Endothelial cell of umbilical vein (primary cell): ENCODE results near the gene USP43.

ENCODE experiments used
- EZH2 ChIP-seq: IDR thresholded peaks from 2 replicates; pipeline ENCODE4 v1.6.1; 2012; ENCODE audit warnings: borderline replicate concordance, low read depth, mild to moderate bottlenecking, moderate library complexity, low read length, inconsistent platforms; ENCODE audit not compliant: severe bottlenecking
- FOS ChIP-seq: IDR thresholded peaks from 2 replicates; pipeline ENCODE4 v1.6.1; 2011; ENCODE audit warnings: mild to moderate bottlenecking, low read length, moderate library complexity, borderline replicate concordance; ENCODE audit not compliant: insufficient read depth
- GATA2 ChIP-seq: IDR thresholded peaks from 2 replicates; pipeline ENCODE4 v1.7.0; 2011; ENCODE audit warnings: low read depth, mild to moderate bottlenecking, moderate library complexity, mixed read lengths, low read length; ENCODE audit not compliant: insufficient read length, insufficient read depth
- MYC ChIP-seq: IDR thresholded peaks from one replicate; pipeline ENCODE4 v1.6.1; 2011; ENCODE audit warnings: mild to moderate bottlenecking, low read depth, low read length
- POLR2A ChIP-seq: IDR thresholded peaks from 2 replicates; pipeline ENCODE4 v1.6.1; 2012; ENCODE audit warnings: low read depth, mild to moderate bottlenecking, control low read depth, low read length
- POLR2AphosphoS5 ChIP-seq: IDR thresholded peaks from 2 replicates; pipeline ENCODE4 v1.6.1; 2012; ENCODE audit warnings: low read depth, mild to moderate bottlenecking, control low read depth, low read length, moderate library complexity; ENCODE audit not compliant: insufficient read depth
- TF ChIP-seq, protein P1 (sequence below), 2 donors: IDR thresholded peaks; 1 replicate in 1 of 2; 2 replicates in 1 of 2; pipeline ENCODE4 v1.5.1; 2011; ENCODE audit warnings: low read length in 2 of 2, mild to moderate bottlenecking in 2 of 2, moderate library complexity in 2 of 2, control low read depth in 1 of 2, inconsistent platforms in 1 of 2, low read depth in 1 of 2; ENCODE audit not compliant: insufficient read depth in 1 of 2; ENCODE audit errors: extremely low read depth in 1 of 2
- TF ChIP-seq, protein P2 (sequence below): IDR thresholded peaks from 2 replicates; pipeline ENCODE4 v1.6.1; 2011; ENCODE audit not compliant: insufficient read depth, insufficient read length

- TF ChIP-seq, protein P1, sequence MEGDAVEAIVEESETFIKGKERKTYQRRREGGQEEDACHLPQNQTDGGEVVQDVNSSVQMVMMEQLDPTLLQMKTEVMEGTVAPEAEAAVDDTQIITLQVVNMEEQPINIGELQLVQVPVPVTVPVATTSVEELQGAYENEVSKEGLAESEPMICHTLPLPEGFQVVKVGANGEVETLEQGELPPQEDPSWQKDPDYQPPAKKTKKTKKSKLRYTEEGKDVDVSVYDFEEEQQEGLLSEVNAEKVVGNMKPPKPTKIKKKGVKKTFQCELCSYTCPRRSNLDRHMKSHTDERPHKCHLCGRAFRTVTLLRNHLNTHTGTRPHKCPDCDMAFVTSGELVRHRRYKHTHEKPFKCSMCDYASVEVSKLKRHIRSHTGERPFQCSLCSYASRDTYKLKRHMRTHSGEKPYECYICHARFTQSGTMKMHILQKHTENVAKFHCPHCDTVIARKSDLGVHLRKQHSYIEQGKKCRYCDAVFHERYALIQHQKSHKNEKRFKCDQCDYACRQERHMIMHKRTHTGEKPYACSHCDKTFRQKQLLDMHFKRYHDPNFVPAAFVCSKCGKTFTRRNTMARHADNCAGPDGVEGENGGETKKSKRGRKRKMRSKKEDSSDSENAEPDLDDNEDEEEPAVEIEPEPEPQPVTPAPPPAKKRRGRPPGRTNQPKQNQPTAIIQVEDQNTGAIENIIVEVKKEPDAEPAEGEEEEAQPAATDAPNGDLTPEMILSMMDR (IDR thresholded peaks at IDR 0.05; ENCODE audit: extremely low read depth in 1 of 2, insufficient read depth in 1 of 2, low read depth in 1 of 2, low read length in 2 of 2), result no peak
- TF ChIP-seq POLR2A, result no peak
- TF ChIP-seq, protein P2, sequence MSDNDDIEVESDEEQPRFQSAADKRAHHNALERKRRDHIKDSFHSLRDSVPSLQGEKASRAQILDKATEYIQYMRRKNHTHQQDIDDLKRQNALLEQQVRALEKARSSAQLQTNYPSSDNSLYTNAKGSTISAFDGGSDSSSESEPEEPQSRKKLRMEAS, result no peak
- no peak for TF ChIP-seq POLR2AphosphoS5
- TF ChIP-seq EZH2, result no peak
- no peak for TF ChIP-seq MYC
- no peak for TF ChIP-seq FOS
- TF ChIP-seq GATA2, result no peak
Measured at GRCh38 chr17:9684955-9685621, 39.8 kb downstream of the USP43 start.
